ENCODE results near the gene TMUB1.

TMUB1 gene

DNA sequence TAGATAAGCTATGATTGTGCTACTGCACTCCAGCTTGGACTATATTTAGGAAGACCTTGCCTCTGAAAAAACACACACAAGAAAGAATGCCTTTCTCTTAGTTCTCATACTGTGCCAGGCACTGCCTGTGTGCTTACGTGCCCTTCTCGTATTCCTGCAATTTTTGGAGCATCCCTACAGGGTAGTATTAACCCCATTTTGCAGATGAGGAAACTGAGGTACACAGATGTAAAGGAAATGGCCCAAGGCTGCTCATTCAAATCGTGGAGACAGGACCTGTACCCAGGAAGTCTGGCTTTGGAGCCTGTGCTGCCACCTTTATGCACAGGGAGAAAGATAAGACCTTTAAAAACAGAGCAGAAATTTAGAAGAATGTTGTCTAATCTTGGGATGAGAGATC is 19.7 kb upstream of the TMUB1 start:
- H3K4me3 ChIP-seq (ENCODE audit: low read depth, low read length) = no peak overlapping the region
- TF ChIP-seq CTCF (IDR thresholded peaks at IDR 0.05; ENCODE audit: control insufficient read depth, extremely low read depth, insufficient read depth) = no peak
- DNase-seq (ENCODE audit: low read depth) = no peak

DNA sequence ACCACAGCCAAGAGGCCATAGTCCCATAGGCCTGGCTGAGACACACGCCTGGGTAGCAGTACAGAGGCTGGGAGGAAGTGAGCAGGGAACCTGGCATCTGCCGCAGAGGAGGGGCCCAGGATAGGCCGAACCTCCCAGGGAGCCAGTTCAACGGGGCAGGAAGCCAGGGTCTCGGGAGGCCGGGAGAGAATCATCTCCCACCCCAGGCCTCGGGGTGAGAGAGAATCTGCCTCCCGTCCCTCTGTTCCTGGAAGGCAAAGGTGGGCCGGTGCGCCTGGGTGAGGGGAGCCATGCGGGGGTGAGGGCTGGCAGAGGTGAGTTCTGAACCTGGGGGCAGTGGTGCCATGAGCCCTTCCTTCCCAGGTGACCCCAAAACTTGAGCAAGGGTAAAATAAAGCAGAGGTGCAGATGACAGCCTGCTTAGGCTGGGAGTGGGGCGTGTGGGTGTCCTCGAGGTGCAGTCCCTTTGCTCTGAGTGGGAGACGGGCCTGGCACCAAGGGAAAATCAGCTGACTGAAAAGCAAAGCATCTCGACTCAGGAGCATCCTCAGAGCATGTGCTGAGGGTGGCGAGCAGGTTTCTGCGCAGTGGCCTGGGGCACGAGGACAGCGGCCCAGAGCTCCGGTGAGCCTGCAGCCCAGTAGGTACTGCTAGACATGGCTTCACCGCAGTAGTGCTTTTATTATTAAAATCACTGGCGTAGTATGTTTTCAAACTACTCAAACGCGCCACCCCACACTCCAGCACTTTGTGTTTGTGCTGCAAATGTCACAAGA is 18.5 kb upstream of the TMUB1 start:
- no peak overlapping the region for H3K4me3 ChIP-seq (ENCODE audit: low read depth, low read length)
- no peak for TF ChIP-seq CTCF (IDR thresholded peaks at IDR 0.05; ENCODE audit: control insufficient read depth, extremely low read depth, insufficient read depth)
- DNase-seq (ENCODE audit: low read depth) = no peak

- no peak for TF ChIP-seq CTCF (IDR thresholded peaks at IDR 0.05; ENCODE audit: control insufficient read depth, extremely low read depth, insufficient read depth)
- DNase-seq (ENCODE audit: low read depth) = no peak
- H3K4me3 ChIP-seq (ENCODE audit: low read depth, low read length) = no peak overlapping the region
Observed at GRCh38 chr7:151100921-151101320, 17.6 kb upstream of the TMUB1 start.

- H3K4me3 ChIP-seq (ENCODE audit: low read depth, low read length) = no peak overlapping the region
- no peak for DNase-seq (ENCODE audit: low read depth)
- TF ChIP-seq CTCF (IDR thresholded peaks at IDR 0.05; ENCODE audit: control insufficient read depth, extremely low read depth, insufficient read depth) = no peak
Observed at GRCh38 chr7:151099486-151100211, 16.4 kb upstream of the TMUB1 start.

- DNase-seq (ENCODE audit: low read depth) = no peak
- no peak for TF ChIP-seq CTCF (IDR thresholded peaks at IDR 0.05; ENCODE audit: control insufficient read depth, extremely low read depth, insufficient read depth)
- no peak overlapping the region for H3K4me3 ChIP-seq (ENCODE audit: low read depth, low read length)
Observed at GRCh38 chr7:151095828-151096475, 12.7 kb upstream of the TMUB1 start.

- H3K4me3 ChIP-seq (ENCODE audit: low read depth, low read length) = no peak overlapping the region
- DNase-seq (ENCODE audit: low read depth) = no peak
- TF ChIP-seq CTCF (IDR thresholded peaks at IDR 0.05; ENCODE audit: control insufficient read depth, extremely low read depth, insufficient read depth) = no peak
Observed at GRCh38 chr7:151095123-151095797, 12.0 kb upstream of the TMUB1 start.
